ENCODE measurements around the gene C1orf50.
A peak's percentile ranks its signal among the peaks of the same experiment; 100 is the strongest.

The C1orf50 gene

DNA sequence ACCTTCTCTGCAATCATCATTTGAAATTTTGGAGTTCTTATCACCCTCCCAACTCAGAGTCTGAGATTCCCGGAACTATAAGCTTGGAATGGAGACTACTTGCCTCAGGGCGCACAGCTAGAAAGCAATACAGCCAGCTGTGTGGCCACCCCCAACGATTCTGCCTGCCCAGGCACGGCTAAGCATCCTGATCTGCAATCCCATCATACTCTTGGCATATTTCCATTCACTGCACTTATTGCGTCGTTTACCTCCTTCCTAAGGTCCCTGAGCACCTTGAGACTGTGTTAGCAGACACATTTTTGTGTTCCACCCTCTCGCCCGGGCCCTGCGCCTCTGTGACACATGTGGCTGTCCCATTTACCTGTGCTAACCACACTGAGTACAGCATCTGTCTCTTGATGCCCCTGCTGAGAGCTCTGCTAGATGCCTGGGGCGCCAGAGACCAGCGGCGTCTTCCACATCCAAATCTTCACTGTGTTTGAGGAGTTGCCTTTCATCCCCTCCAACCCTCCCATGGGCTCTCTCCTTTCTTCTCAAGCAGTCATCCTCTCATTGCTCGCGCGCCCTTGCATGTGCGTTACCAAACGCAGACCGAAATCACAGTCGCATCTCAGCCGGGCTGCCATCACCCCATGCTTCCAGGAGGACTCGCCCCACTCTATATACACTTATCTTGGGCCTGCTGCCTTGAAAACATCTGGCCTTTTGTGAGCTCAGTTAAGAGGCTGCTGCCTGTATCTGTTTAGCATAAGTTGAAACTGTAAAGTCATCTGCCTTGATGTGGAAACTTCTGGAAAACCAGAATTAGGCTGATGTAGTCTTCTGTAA is 23.5 kb upstream of the C1orf50 start:
- CTCF ChIA-PET = interaction anchor here (1.1 to 2.0 kb wide), 3 partner anchors 14 to 165 kb away, joined by 3 to 9 read pairs (median 3); no protein-coding TSS in a partner anchor
- TF ChIP-seq, protein P1, sequence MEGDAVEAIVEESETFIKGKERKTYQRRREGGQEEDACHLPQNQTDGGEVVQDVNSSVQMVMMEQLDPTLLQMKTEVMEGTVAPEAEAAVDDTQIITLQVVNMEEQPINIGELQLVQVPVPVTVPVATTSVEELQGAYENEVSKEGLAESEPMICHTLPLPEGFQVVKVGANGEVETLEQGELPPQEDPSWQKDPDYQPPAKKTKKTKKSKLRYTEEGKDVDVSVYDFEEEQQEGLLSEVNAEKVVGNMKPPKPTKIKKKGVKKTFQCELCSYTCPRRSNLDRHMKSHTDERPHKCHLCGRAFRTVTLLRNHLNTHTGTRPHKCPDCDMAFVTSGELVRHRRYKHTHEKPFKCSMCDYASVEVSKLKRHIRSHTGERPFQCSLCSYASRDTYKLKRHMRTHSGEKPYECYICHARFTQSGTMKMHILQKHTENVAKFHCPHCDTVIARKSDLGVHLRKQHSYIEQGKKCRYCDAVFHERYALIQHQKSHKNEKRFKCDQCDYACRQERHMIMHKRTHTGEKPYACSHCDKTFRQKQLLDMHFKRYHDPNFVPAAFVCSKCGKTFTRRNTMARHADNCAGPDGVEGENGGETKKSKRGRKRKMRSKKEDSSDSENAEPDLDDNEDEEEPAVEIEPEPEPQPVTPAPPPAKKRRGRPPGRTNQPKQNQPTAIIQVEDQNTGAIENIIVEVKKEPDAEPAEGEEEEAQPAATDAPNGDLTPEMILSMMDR (IDR thresholded peaks at IDR 0.05; ENCODE audit: control extremely low read depth, extremely low read depth, low read depth, missing control alignments) = no peak
- POLR2A ChIA-PET = no interaction called here
- DNase-seq (ENCODE audit: extremely low spot score) = no peak

DNA sequence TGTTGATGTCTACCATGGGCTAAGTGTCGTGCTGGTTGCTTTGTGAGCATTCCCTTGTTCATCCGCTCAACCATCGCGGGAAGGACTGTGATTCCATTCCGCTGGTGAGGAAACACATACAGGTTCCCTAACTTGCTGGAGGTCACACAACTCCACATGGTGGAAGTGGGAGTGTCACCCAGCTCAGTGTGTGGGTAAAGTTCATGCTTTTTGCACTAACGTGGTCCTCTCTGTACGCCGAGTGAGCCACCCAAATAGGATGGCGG is 23.0 kb upstream of the C1orf50 start:
- POLR2A ChIA-PET = no interaction called here
- no peak for DNase-seq (ENCODE audit: extremely low spot score)
- TF ChIP-seq, protein P1 (IDR thresholded peaks at IDR 0.05; ENCODE audit: control extremely low read depth, extremely low read depth, low read depth, missing control alignments) = no peak
- CTCF ChIA-PET = interaction anchor here (1.1 to 2.0 kb wide), 4 partner anchors 13 to 166 kb away, joined by 3 to 9 read pairs (median 4); no protein-coding TSS in a partner anchor

DNA sequence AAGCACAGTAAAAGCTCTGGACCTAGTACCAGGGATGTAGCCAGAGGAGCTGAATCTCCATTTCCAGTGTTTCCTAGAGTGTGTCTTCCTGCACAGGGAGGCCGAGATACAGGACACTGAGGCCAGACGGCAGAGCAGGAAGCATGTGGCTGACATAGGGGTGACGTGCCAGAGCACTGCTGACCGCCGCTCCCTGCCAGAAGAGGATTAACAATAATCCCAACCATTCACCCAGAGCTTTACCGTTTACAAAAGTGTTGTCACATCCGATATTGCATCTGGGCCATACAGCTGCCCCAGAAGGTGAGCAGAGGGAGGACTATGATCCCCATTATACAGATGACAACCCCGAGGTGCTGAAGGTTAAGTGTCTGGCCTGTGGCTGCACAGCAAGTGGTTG is 21.2 kb upstream of the C1orf50 start:
- ChIA-PET POLR2A (interaction anchor here (0.5 to 1.0 kb wide), 3 partner anchors 9 to 994 kb away, joined by 3 to 9 read pairs (median 5); partner anchors contain the start of gene YBX1), CTCF (interaction anchor here (0.8 to 4.7 kb wide), 4 partner anchors 13 to 402 kb away, joined by 3 to 35 read pairs (median 9); no protein-coding TSS in a partner anchor)
- no peak for DNase-seq (ENCODE audit: extremely low spot score)
- TF ChIP-seq, protein P1 (IDR thresholded peaks at IDR 0.05; ENCODE audit: control extremely low read depth, extremely low read depth, low read depth, missing control alignments) = no peak

DNA sequence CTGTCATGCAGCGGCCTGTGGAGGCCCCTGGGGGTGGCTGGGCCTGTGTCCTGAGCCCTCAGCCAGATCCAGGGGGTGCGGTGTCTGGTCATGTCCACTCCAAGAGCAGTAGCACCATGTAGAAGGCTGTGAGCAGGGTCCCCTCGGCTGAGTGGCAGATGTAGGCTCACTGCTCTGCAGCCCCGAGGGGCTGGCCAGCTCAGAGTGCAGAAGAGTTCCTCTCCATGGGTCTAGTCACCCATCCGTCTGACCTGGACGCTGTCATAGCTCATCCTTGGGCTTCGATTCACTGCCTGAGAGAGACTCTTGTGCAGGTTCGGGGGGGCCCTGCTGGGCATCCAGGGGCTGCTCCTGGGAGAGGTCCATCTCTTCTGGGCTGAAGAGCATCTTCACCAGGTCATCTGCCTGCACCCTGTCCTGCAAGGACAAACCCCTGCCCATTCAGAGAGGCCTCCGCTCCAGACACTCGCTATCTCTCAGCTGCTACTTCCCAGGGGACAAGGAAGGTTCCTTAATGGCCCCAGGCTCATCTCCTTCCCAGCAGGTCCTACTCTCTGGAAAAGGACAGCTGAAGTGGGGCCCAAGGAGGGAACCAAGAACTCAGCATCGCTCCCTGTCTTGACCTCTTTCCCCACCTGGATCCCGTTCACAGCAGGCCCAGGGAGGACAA is 20.5 kb upstream of the C1orf50 start:
- TF ChIP-seq, protein P1 (IDR thresholded peaks at IDR 0.05; ENCODE audit: control extremely low read depth, extremely low read depth, low read depth, missing control alignments) = no peak
- CTCF ChIA-PET = interaction anchor here (0.8 to 4.7 kb wide), 7 partner anchors 9 to 402 kb away, joined by 3 to 35 read pairs (median 5); partner anchors contain the start of genes C1orf50 and P3H1
- POLR2A ChIA-PET = interaction anchor here (0.5 kb wide), 1 partner anchor 995 kb away, joined by 9 read pairs; no protein-coding TSS in a partner anchor
- no peak for DNase-seq (ENCODE audit: extremely low spot score)

DNA sequence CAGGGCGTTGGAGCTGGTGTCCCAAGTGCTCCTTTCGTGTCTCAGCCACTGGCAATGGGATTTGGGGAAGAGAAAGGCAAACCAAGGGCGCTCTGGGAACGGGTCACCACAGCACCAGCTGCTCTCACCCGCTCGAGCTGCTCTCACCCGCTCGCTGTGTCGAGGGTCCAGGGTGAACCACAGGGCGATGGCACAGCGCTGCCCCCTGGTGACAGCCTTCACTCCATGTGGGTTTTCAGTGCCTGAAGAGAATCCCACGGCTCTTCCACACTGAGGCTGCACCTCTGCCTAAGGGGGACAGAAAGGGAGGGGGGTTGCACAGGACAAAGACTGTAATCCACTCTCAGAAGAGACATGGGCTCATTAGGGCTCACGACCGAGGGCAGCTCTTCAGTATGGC is 19.9 kb upstream of the C1orf50 start:
- CTCF ChIA-PET = interaction anchor here (0.8 to 4.7 kb wide), 9 partner anchors 9 to 403 kb away, joined by 3 to 35 read pairs (median 5); partner anchors contain the start of genes C1orf50 and P3H1

DNA sequence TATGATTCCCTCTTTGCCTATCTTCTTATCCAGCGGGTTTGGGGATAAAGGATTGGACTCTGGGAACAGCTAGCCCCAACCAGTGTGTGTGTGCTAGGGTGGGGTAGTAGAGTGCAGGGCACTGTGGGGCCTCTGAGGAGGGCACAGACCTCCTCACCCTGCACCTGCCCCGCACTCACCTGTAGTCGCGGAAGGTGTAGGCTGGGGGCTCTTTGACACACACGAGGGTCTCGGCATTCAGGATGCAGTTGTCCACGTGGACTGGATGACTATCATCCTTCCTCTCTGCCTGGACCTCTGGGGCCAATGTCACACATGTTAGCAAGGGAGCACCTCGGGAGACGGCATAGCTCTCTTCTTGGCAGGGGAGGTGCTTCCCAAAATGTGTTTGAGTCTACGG is 19.0 kb upstream of the C1orf50 start:
- CTCF ChIA-PET = interaction anchor here (0.8 to 4.7 kb wide), 4 partner anchors 11 to 404 kb away, joined by 3 to 35 read pairs (median 6); partner anchors contain the start of genes C1orf50 and P3H1
- TF ChIP-seq, protein P1 (IDR thresholded peaks at IDR 0.05; ENCODE audit: control extremely low read depth, extremely low read depth, low read depth, missing control alignments) = no peak
- POLR2A ChIA-PET = no interaction called here
- DNase-seq (ENCODE audit: extremely low spot score) = no peak

More for the DNA sequence above, 19.9 kb upstream of the C1orf50 start:
- POLR2A ChIA-PET = no interaction called here
- TF ChIP-seq, protein P1 (IDR thresholded peaks at IDR 0.05; ENCODE audit: control extremely low read depth, extremely low read depth, low read depth, missing control alignments) = peak; percentile 59
- peak; percentile 65 for DNase-seq (ENCODE audit: extremely low spot score)

Measured in GM10248 (cell line).